ENCODE data around the gene TRIM52. TPM values are rescaled to one million over a fixed set of nuclear protein-coding genes. Genes with fewer than 3 reads are reported as not detected.
"Not testable (repeated sequence)": the region's sequence is repeated elsewhere in the genome, so short reads cannot be mapped to it uniquely, and the experiment has no call there.

The TRIM52 gene
- polyA plus RNA-seq, 3 donors, result 25.5 to 48.5 (median 31.8) TPM

- peak; percentile 77 to 95 (median 89) for DNase-seq (ENCODE audit: extremely low read depth in 1 of 11, low read depth in 9 of 11, low spot score in 4 of 11)
These were observed 38.9 kb downstream of the TRIM52 start for GRCh38 chr5:181221792-181222629.

GRCh38 chr5:181221105-181221791 lies 39.7 kb downstream of the TRIM52 start:
- no peak for DNase-seq (ENCODE audit: extremely low read depth in 1 of 11, low read depth in 9 of 11, low spot score in 4 of 11)

GRCh38 chr5:181220178-181220515 lies 40.8 kb downstream of the TRIM52 start:
- no peak for DNase-seq (ENCODE audit: extremely low read depth in 1 of 11, low read depth in 9 of 11, low spot score in 4 of 11)

DNA sequence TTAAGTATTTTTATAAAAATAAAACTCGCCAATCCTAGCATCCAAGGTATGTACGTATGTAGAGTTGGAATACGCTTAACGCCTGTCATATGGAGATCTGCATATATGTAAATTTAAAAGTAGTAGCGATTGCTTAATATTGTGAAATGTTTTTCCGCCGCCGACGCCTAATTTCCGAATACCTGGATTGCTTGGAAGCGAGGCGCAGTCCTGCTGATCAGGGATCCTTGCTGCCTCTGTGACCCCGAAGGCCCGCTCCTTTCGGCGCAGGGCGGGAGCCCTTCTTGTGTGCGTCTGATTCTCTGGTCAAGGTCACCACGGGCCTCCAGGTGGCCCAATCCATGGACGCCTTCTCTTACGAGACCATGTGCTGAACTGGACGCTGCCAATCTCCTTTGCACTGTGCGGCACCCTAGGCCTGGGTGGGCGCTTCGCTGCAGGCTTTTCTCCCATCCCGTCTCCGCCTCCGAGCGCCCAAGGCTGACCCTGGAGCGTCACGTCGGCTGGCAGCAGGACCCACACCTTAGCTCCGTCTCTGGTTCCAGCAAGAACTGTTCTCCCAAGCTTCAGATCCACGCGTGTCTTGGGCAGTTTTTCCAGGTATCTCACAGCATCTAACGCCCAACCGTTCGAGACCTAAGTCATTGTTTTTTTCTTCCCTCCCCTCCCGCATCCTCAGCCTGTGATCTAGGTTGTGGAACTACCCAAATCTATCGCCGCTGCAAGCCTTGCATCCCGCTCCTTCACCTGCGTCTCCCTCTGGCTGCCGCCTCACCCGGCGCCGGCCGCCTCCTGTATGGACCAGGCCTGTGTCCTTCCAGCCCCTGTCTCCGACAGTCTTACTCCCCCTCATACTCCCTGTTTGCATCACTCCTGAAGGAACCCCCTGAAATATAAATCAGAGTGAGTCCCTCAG lies 41.4 kb downstream of the TRIM52 start:
- DNase-seq (ENCODE audit: extremely low read depth in 1 of 11, low read depth in 9 of 11, low spot score in 4 of 11), result no peak

GRCh38 chr5:181218795-181219124 lies 42.2 kb downstream of the TRIM52 start:
- DNase-seq (ENCODE audit: extremely low read depth in 1 of 11, low read depth in 9 of 11, low spot score in 4 of 11), result no peak

GRCh38 chr5:181217803-181218062 lies 43.2 kb downstream of the TRIM52 start:
- peak in 1 of 11 donors; percentile 44 for DNase-seq (ENCODE audit: extremely low read depth in 1 of 11, low read depth in 9 of 11, low spot score in 4 of 11)

GRCh38 chr5:181217111-181217802 lies 43.7 kb downstream of the TRIM52 start:
- DNase-seq (ENCODE audit: extremely low read depth in 1 of 11, low read depth in 9 of 11, low spot score in 4 of 11), result no peak

GRCh38 chr5:181215997-181216989 lies 44.6 kb downstream of the TRIM52 start:
- DNase-seq (ENCODE audit: extremely low read depth in 1 of 11, low read depth in 9 of 11, low spot score in 4 of 11), result no peak

DNA sequence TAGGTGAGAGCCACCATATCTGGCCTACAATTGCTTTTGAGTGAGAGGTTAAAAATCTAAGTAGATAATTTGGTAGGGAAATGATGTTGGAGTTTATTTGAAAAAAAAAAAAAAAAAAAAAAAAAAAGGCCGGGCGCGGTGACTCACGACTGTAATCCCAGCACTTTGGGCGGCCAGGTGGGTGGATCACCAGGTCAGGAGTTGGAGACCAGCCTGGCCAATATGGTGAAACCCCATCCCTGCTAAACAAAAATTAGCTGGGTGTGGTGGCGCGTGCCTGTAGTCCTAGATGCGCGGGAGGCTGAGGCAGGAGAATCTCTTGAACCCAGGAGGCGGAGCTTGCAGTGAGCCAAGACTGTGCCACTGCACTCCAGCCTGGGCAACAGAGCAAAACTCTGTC lies 46.7 kb downstream of the TRIM52 start:
- not testable (repeated sequence) for DNase-seq (ENCODE audit: extremely low read depth in 1 of 11, low read depth in 9 of 11, low spot score in 4 of 11)

GRCh38 chr5:181212934-181213333 lies 48.0 kb downstream of the TRIM52 start:
- DNase-seq (ENCODE audit: extremely low read depth in 1 of 11, low read depth in 9 of 11, low spot score in 4 of 11), result no peak

DNA sequence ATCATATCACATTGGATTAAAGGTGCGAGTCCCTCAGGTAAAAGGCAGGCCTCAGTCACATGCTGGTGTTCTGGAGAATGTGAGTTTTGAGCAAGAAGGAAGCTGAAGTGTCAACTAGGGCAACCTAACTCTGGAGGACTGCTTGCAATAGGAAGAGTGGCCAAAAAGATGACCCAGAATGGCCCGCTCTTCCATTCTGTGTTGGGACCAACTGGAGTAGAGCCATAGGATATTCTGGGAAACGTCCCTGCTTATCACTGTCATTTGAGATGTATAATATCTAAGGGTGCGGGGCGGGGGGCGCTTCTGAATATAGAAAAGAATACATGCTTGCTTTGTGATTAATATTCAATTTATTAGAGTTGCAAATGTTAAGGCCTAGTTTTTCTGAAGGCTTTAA lies 48.9 kb downstream of the TRIM52 start:
- no peak for DNase-seq (ENCODE audit: extremely low read depth in 1 of 11, low read depth in 9 of 11, low spot score in 4 of 11)

DNA sequence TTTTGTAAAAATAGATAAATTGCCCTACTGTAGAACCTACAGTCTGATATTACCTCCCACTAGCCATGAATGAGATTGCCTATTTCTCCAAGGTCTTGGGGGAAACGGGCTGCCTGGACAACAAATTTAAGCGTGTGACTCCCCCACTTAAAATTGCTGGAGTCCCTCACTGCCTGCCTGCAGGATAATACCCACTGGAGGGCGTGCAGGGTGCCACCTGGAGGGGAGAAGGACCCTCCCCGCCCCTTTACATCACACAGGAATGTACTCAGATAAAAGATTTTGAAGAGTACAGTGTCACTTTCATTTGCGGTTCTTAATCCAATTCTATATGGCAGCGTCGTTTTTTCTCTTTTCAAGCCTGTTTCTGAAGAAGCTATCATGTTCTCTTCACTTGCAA lies 49.7 kb downstream of the TRIM52 start:
- DNase-seq (ENCODE audit: extremely low read depth in 1 of 11, low read depth in 9 of 11, low spot score in 4 of 11), result no peak

DNA sequence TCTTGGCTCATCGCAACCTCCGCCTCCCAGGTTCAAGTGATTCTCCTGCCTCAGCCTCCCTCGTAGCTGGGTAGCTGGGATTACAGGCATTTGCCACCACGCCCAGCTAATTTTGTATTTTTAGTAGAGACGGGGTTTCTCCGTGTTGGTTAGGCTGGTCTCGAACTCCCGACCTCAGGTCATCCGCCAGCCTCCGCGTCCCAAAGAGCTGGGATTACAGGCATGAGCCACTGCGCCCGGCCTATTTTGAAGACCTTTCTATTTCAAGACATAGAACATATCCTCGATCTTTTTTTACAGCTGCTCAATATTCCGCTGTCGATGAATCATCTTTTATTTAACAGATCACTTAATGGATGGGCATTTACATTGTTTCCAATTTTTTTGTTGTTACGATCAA lies 50.2 kb downstream of the TRIM52 start:
- DNase-seq (ENCODE audit: extremely low read depth in 1 of 11, low read depth in 9 of 11, low spot score in 4 of 11), result not testable (repeated sequence)

DNA sequence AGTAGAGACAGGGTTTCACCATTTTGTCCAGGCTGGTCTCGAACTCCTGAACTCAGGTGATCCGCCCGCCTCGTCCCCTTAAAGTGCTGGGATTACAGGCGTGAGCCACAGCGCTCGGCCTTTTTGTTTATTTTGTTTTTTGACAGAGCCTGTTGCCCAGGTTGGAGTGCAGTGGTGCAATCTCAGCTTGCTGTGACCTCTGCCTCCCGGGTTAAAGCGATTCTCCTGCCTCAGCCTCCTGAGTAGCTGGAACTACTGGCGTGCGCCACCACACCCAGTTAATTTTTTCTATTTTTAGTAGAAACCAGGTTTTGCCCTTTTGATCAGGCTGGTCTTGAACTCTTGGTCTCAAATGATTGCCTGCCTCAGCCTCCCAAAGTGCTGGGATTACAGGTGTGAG lies 50.8 kb downstream of the TRIM52 start:
- not testable (repeated sequence) for DNase-seq (ENCODE audit: extremely low read depth in 1 of 11, low read depth in 9 of 11, low spot score in 4 of 11)

GRCh38 chr5:181209006-181209405 lies 51.9 kb downstream of the TRIM52 start:
- DNase-seq (ENCODE audit: extremely low read depth in 1 of 11, low read depth in 9 of 11, low spot score in 4 of 11), result not testable (repeated sequence)

GRCh38 chr5:181207960-181208253 lies 53.0 kb downstream of the TRIM52 start:
- no peak for DNase-seq (ENCODE audit: extremely low read depth in 1 of 11, low read depth in 9 of 11, low spot score in 4 of 11)

DNA sequence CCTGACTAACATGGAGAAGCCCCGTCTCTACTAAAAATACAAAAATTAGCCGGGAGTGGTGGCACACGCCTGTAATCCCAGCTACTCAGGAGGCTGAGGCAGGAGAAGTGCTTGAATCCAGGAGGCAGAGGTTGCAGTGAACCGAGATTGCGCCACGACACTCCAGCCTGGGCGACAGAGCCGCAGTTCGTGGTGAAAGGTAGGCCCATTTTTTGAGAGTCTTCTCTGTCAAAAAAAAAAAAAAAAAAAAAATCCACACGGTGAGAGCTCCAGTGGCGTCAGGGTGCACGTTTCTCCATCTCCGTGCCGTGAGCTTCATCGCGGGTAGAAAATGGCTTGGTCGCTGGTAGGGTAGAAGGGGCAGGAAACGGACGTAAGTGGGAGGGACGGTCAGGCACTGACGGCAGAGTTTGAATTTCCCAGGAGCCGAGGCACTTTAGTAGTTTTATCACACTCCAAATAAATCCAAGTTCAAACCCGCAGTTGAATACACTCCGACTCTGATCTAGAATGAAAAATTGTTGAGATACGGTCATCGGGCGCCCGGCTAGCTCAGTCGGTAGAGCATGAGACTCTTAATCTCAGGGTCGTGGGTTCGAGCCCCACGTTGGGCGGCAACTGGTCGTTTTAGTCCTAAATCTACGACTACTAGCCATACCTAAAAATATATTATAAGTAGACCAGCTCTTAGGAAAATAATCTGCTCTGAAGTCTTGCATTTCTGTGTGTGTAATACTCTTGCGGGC lies 53.6 kb downstream of the TRIM52 start:
- peak in 3 of 11 donors; percentile 51 to 79 (median 59) for DNase-seq (ENCODE audit: extremely low read depth in 1 of 11, low read depth in 9 of 11, low spot score in 4 of 11)
